ENCODE results near the gene SGCA.
A peak's percentile ranks its signal among the peaks of the same experiment; 100 is the strongest.

SGCA gene

DNA sequence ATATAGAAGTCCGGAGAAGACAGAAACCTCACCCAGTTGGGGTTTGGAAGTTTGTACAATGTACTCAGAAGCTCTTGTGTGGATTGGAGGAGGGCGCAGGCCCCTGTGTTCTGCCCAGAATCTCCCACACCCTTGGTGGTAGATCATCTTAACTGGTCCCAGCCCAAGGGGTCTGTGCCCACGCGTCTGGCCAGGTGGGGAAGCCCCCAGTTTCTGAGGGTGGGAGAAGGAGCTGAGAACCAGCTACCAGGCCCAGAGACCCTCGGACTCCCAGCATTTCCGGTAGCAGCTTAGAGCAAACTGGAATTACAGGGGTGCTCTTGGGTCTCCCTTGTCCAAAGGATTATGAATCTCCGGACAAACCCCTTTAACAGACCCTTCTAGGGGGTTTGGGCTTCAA is 13.1 kb upstream of the SGCA start:
- no peak for TF ChIP-seq EZH2 (IDR thresholded peaks at IDR 0.05; ENCODE audit: borderline replicate concordance, low read depth, low read length, severe bottlenecking)
- TF ChIP-seq, protein P1, sequence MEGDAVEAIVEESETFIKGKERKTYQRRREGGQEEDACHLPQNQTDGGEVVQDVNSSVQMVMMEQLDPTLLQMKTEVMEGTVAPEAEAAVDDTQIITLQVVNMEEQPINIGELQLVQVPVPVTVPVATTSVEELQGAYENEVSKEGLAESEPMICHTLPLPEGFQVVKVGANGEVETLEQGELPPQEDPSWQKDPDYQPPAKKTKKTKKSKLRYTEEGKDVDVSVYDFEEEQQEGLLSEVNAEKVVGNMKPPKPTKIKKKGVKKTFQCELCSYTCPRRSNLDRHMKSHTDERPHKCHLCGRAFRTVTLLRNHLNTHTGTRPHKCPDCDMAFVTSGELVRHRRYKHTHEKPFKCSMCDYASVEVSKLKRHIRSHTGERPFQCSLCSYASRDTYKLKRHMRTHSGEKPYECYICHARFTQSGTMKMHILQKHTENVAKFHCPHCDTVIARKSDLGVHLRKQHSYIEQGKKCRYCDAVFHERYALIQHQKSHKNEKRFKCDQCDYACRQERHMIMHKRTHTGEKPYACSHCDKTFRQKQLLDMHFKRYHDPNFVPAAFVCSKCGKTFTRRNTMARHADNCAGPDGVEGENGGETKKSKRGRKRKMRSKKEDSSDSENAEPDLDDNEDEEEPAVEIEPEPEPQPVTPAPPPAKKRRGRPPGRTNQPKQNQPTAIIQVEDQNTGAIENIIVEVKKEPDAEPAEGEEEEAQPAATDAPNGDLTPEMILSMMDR (IDR thresholded peaks at IDR 0.05; ENCODE audit: borderline replicate concordance, extremely low read depth, low read length, poor library complexity, severe bottlenecking) = no peak
- H3K9ac ChIP-seq (ENCODE audit: low read depth, low read length) = no peak overlapping the region
- ATAC-seq (ENCODE audit: insufficient read depth, low read depth) (no peak), DNase-seq (no peak)
- peaks cover 2% of the 10 kb centered on the region; the same call in 1 of the 2 replicates for H3K36me3 ChIP-seq (ENCODE audit: insufficient read depth, low read length)
- no peak overlapping the region for H3K4me3 ChIP-seq (ENCODE audit: low read depth in 1 of 2, low read length in 2 of 2)
- no peak overlapping the region; the same call in 1 of the 2 replicates for H3K4me2 ChIP-seq (ENCODE audit: insufficient read depth, low read length)
- no peak overlapping the region for H2AFZ ChIP-seq (ENCODE audit: low read depth, low read length)
- H3K9me3 ChIP-seq (ENCODE audit: insufficient read depth, low read length, severe bottlenecking) = no peaks in the 10 kb centered on the region
- peak overlapping the region; percentile 51; the same call in 1 of the 2 replicates for H3K27ac ChIP-seq (ENCODE audit: low read length)
- peaks cover 17% of the 10 kb centered on the region for H4K20me1 ChIP-seq (ENCODE audit: insufficient read depth, low read length)
- H3K79me2 ChIP-seq (ENCODE audit: insufficient read depth, low read length) = peaks cover 28% of the 10 kb centered on the region
- no peaks in the 10 kb centered on the region for H3K27me3 ChIP-seq (ENCODE audit: insufficient read depth, low read length, poor library complexity)
- H3K4me1 ChIP-seq (ENCODE audit: insufficient read depth, low read length) = peaks cover 36% of the 10 kb centered on the region

DNA sequence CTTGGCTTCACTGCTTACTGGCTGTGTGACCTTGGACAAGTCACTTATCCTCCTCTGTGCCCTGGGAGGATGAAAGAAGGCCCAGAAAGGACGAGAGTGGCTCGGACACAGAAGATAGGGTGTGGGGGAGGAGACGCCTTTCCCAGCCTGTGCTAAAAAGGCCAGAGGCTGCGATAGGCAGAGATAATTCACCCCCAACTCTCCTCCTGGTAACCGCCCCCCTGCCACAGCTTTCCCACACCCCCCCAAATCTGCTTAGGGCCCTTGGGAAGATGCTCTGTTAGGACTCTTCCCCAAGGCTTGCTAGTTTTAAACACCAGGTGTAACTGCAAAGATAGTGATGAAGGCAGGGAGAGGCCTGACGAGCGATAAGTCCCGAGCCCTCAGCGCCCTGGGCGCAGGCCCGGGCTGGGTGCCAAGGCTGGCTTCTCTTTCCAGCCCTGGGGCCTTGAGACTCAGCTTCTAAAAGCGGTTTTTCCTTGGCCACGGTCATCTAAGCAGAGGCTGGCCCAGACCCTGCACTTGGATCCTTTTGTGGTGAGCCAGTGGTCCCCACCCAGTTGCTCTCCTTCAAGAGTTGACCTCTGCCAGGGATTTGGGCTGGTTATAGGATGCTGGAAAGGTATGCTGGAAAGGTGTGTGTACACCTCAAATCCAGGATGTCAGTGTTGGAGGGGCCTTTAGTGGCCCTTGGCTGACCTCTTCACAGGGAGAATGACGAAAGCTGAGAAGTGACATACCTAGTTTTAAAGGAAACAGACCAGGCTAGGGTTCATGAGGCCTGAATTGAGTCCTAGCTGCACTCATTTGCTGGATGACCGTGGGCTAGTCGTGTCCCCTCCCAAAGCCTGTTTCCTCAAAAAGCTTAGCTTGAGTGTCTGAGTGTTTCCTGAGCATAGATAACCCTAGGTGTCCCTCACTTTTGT is 11.9 kb upstream of the SGCA start:
- Histone ChIP-seq H3K27me3 (ENCODE audit: insufficient read depth, low read length, poor library complexity) (no peaks in the 10 kb centered on the region), H2AFZ (ENCODE audit: low read depth, low read length) (no peak overlapping the region), H3K36me3 (ENCODE audit: insufficient read depth, low read length) (peaks cover 2% of the 10 kb centered on the region; the same call in 1 of the 2 replicates), H3K79me2 (ENCODE audit: insufficient read depth, low read length) (peaks cover 18% of the 10 kb centered on the region), H3K4me3 (ENCODE audit: low read depth in 1 of 2, low read length in 2 of 2) (no peak overlapping the region), H4K20me1 (ENCODE audit: insufficient read depth, low read length) (peaks cover 6% of the 10 kb centered on the region; the same call in 1 of the 2 replicates), H3K4me1 (ENCODE audit: insufficient read depth, low read length) (peaks cover 25% of the 10 kb centered on the region), H3K9me3 (ENCODE audit: insufficient read depth, low read length, severe bottlenecking) (no peaks in the 10 kb centered on the region), H3K9ac (ENCODE audit: low read depth, low read length) (no peak overlapping the region), H3K4me2 (ENCODE audit: insufficient read depth, low read length) (no peak overlapping the region), H3K27ac (ENCODE audit: low read length) (no peak overlapping the region)
- no peak for ATAC-seq (ENCODE audit: insufficient read depth, low read depth)
- no peak for TF ChIP-seq EZH2 (IDR thresholded peaks at IDR 0.05; ENCODE audit: borderline replicate concordance, low read depth, low read length, severe bottlenecking)
- TF ChIP-seq, protein P1 (IDR thresholded peaks at IDR 0.05; ENCODE audit: borderline replicate concordance, extremely low read depth, low read length, poor library complexity, severe bottlenecking) = no peak
- no peak for DNase-seq

DNA sequence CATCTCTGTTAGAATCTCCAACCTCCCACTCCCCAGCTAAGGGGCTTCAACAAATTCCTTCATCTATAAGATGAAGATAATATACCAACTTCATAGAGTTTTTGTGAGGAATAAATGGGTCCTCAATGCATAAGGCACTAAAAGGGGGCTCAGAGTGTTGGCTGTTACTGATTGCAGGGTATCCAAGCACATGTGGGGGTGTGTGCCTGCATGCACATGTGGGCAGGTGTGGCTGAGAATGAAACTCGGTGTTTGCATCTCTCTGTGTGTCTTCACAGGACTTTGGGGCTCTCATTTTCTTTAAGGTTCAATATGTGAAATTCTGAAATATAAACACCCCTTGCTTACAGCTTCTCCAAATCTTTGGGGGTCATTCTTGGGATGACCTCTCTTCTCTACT is 11.2 kb upstream of the SGCA start:
- DNase-seq (no peak), ATAC-seq (ENCODE audit: insufficient read depth, low read depth) (no peak)
- H3K4me1 ChIP-seq (ENCODE audit: insufficient read depth, low read length) = peaks cover 18% of the 10 kb centered on the region
- no peak overlapping the region for H3K27ac ChIP-seq (ENCODE audit: low read length)
- no peaks in the 10 kb centered on the region for H3K27me3 ChIP-seq (ENCODE audit: insufficient read depth, low read length, poor library complexity)
- no peak overlapping the region for H3K4me2 ChIP-seq (ENCODE audit: insufficient read depth, low read length)
- TF ChIP-seq, protein P1 (IDR thresholded peaks at IDR 0.05; ENCODE audit: borderline replicate concordance, extremely low read depth, low read length, poor library complexity, severe bottlenecking) = no peak
- no peak for TF ChIP-seq EZH2 (IDR thresholded peaks at IDR 0.05; ENCODE audit: borderline replicate concordance, low read depth, low read length, severe bottlenecking)
- H3K36me3 ChIP-seq (ENCODE audit: insufficient read depth, low read length) = no peaks in the 10 kb centered on the region; the same call in 1 of the 2 replicates
- no peak overlapping the region for H2AFZ ChIP-seq (ENCODE audit: low read depth, low read length)
- H3K79me2 ChIP-seq (ENCODE audit: insufficient read depth, low read length) = peaks cover 11% of the 10 kb centered on the region
- H3K9me3 ChIP-seq (ENCODE audit: insufficient read depth, low read length, severe bottlenecking) = no peaks in the 10 kb centered on the region
- H4K20me1 ChIP-seq (ENCODE audit: insufficient read depth, low read length) = 0 out of 2 replicates have a peak, but pooled peaks cover 2% of the 10 kb centered on the region
- no peak overlapping the region for H3K4me3 ChIP-seq (ENCODE audit: low read depth in 1 of 2, low read length in 2 of 2)
- no peak overlapping the region for H3K9ac ChIP-seq (ENCODE audit: low read depth, low read length)
